Lower leg skin (tissue), 4 donors: Measurements from ENCODE around the gene CGB2. TPM values are rescaled to one million over a fixed set of nuclear protein-coding genes. Genes with fewer than 3 reads are reported as not detected.
A peak's percentile ranks its signal among the peaks of the same experiment; 100 is the strongest.
"Not testable (repeated sequence)": the region's sequence is repeated elsewhere in the genome, so short reads cannot be mapped to it uniquely, and the experiment has no call there.

Source experiments
- DNase-seq, 2 donors: peaks; one replicate each; pipeline ENCODE4 v3.0.0-alpha.2; 2019; ENCODE audit warnings: low spot score in 2 of 2
- H3K4me3 ChIP-seq: fragments of 200-600 bp; sonication (generic); 2 replicates; pipeline ENCODE4 v1.5.1; 2017; ENCODE audit warnings: mild to moderate bottlenecking, low read depth; ENCODE audit not compliant: poor library complexity, severe bottlenecking
- CTCF ChIP-seq, 3 donors: fragments of 450-650 bp; IDR thresholded peaks; one replicate each; pipeline ENCODE4 v1.5.1; 2016; ENCODE audit warnings: antibody characterized with exemption in 3 of 3, mild to moderate bottlenecking in 3 of 3, moderate library complexity in 2 of 3
- POLR2A ChIP-seq, 2 donors: fragments of 450-650 bp; IDR thresholded peaks; one replicate each; pipeline ENCODE4 v1.6.1; 2016 to 2017; ENCODE audit warnings: antibody characterized with exemption in 2 of 2, mild to moderate bottlenecking in 1 of 2, moderate library complexity in 1 of 2
- WGBS, 2 donors: methylation state at CpG; one replicate each; pipeline ENCODE4 v1.1.5; 2018; 5-methylcytosine and 5-hydroxymethylcytosine counted together
- intact Hi-C: fragments of 100-400 bp; cut with DNase I; formaldehyde crosslinking; loops from one replicate; pipeline ENCODE4 v1.15.0; 2023; ENCODE audit warnings: low total_unique reads
- total RNA-seq, 4 donors: library from RNA; depleted of rRNA; stranded (reverse); fragments of >200 nt; gene quantifications; one replicate each; pipeline ENCODE4 v1.1.0, GENCODE V29; 2016

The CGB2 gene
- total RNA-seq, 4 donors from 2014 or later, result not detected

- TF ChIP-seq CTCF (IDR thresholded peaks at IDR 0.05) (no peak), POLR2A (IDR thresholded peaks at IDR 0.05) (no peak)
- no peak for DNase-seq
- no peak overlapping the region for H3K4me3 ChIP-seq
- 89 to 91% methylated on average over 28 to 32 of the region's 32 CpGs for WGBS, 2 donors
- intact Hi-C loops, result no loop called here
Measured at GRCh38 chr19:49014123-49014869, 17.4 kb upstream of the CGB2 start.

- no peak for DNase-seq
- intact Hi-C loops, result no loop called here
- WGBS, 2 donors, result 93 to 94% methylated on average over 18 of the region's 18 CpGs
- no peak for TF ChIP-seq CTCF (IDR thresholded peaks at IDR 0.05)
- no peak for TF ChIP-seq POLR2A (IDR thresholded peaks at IDR 0.05)
- no peak overlapping the region for H3K4me3 ChIP-seq
Measured at GRCh38 chr19:49014870-49015255, 16.8 kb upstream of the CGB2 start.

GRCh38 chr19:49016067-49016839 is 15.4 kb upstream of the CGB2 start:
- no peak overlapping the region for H3K4me3 ChIP-seq
- DNase-seq, result no peak
- WGBS, 2 donors, result 85 to 88% methylated on average over 8 to 17 of the region's 29 CpGs
- TF ChIP-seq CTCF (IDR thresholded peaks at IDR 0.05) (no peak), POLR2A (IDR thresholded peaks at IDR 0.05) (no peak)
- intact Hi-C loops, result no loop called here

GRCh38 chr19:49017041-49017665 is 14.5 kb upstream of the CGB2 start, which contains the start of gene LHB:
LHB (minus strand) TSS chr19:49017091; CDS start chr19:49017081, 10 bp downstream.
- intact Hi-C loops, result no loop called here
- WGBS, 2 donors, result 71 to 88% methylated on average over 14 to 17 of the region's 17 CpGs
- no peak for TF ChIP-seq POLR2A (IDR thresholded peaks at IDR 0.05)
- TF ChIP-seq CTCF (IDR thresholded peaks at IDR 0.05), result no peak
- DNase-seq, result no peak
- peak within 1 kb of the TSS; percentile 3 for H3K4me3 ChIP-seq

GRCh38 chr19:49017666-49018351 is 13.9 kb upstream of the CGB2 start:
- DNase-seq, result no peak
- peak overlapping the region; percentile 3 for H3K4me3 ChIP-seq
- intact Hi-C loops, result no loop called here
- TF ChIP-seq POLR2A (IDR thresholded peaks at IDR 0.05) (no peak), CTCF (IDR thresholded peaks at IDR 0.05) (no peak)
- whole genome bisulfite sequencing, 2 donors, result 0 to 1% methylated on average over 4 to 41 of the region's 62 CpGs

GRCh38 chr19:49018388-49019241 is 13.1 kb upstream of the CGB2 start:
- intact Hi-C loops, DNase-seq: not testable (repeated sequence)
- WGBS, 2 donors, result 1 to 6% methylated on average over 42 to 50 of the region's 50 CpGs
- H3K4me3 ChIP-seq, result peak overlapping the region; percentile 3
